ENCODE results near the gene PPFIBP1. TPM values are rescaled to one million over a fixed set of nuclear protein-coding genes. Genes with fewer than 3 reads are reported as not detected.
"Not testable (repeated sequence)": the region's sequence is repeated elsewhere in the genome, so short reads cannot be mapped to it uniquely, and the experiment has no call there.

Gene PPFIBP1
- polyA plus RNA-seq, 1 of the 3 experiments (the other 2 are of a cell fraction): 55.0 TPM

GRCh38 chr12:27627123-27627852 is 103.3 kb downstream of the PPFIBP1 start:
- Histone ChIP-seq H3K9ac (peak overlapping the region; percentile 54; the same call in 1 of the 2 replicates), H2AFZ (ENCODE audit: low read depth) (no peak overlapping the region), H3K27me3 (ENCODE audit: insufficient read depth) (no peaks in the 10 kb centered on the region), H3K79me2 (ENCODE audit: insufficient read depth) (peaks cover 90% of the 10 kb centered on the region), H3K9me3 (no peaks in the 10 kb centered on the region), H3K4me2 (peak overlapping the region; percentile 69), H4K20me1 (ENCODE audit: insufficient read depth) (no peaks in the 10 kb centered on the region), H3F3A (replicated peaks; ENCODE audit: insufficient read depth) (peaks cover 78% of the 10 kb centered on the region), H3K4me1 (ENCODE audit: control insufficient read depth in 1 of 2, insufficient read depth in 2 of 2, low read depth in 1 of 2, low read length in 1 of 2) (peaks cover 5 to 53% of the 10 kb centered on the region in 2 experiments; a peak in 3 of 4 replicates), H3K9me2 (no peaks in the 10 kb centered on the region), H3K4me3 (ENCODE audit: low read depth in 2 of 2, low read length in 1 of 2) (no peak overlapping the region), H3K27ac (ENCODE audit: low read depth in 2 of 2, low read length in 1 of 2) (peak overlapping the region; percentile 62 to 98; a peak in 3 of 4 replicates), H3K36me3 (replicated peaks in 1 of 2; ENCODE audit: control insufficient read depth in 1 of 2, insufficient read depth in 2 of 2, low read length in 1 of 2) (peaks cover 3 to 25% of the 10 kb centered on the region in 2 experiments)
- CTCF ChIA-PET: no interaction called here
- no peak for TF ChIP-seq USF1 (IDR thresholded peaks at IDR 0.05; ENCODE audit: borderline replicate concordance, low read depth)
- TF ChIP-seq NFIC (IDR thresholded peaks at IDR 0.05; ENCODE audit: borderline replicate concordance): peak; percentile 58; the same call in 1 of the 2 replicates
- TF ChIP-seq GABPA (IDR thresholded peaks at IDR 0.05; ENCODE audit: low read depth): no peak
- TF ChIP-seq RCOR1 (IDR thresholded peaks at IDR 0.05; ENCODE audit: low read length): no peak
- TF ChIP-seq MAX (IDR thresholded peaks at IDR 0.05; ENCODE audit: low read depth): 0 out of 2 replicates have a peak, but pooled peaks have one; percentile 34
- TF ChIP-seq RFX5 (IDR thresholded peaks at IDR 0.05; ENCODE audit: low read length): no peak
- peak; percentile 38; the same call in 1 of the 2 replicates for TF ChIP-seq FOSL2 (IDR thresholded peaks at IDR 0.05; ENCODE audit: borderline replicate concordance, low read depth)
- no peak for TF ChIP-seq FOXM1 (IDR thresholded peaks at IDR 0.05; ENCODE audit: low read depth)
- TF ChIP-seq FOXJ3 (CRISPR knock-in tag; IDR thresholded peaks at IDR 0.05): no peak
- no peak for TF ChIP-seq TEAD4 (IDR thresholded peaks at IDR 0.05; ENCODE audit: borderline replicate concordance, insufficient read depth)
- peak; percentile 76 for TF ChIP-seq MEF2A (IDR thresholded peaks at IDR 0.05; ENCODE audit: borderline replicate concordance, low read depth)
- TF ChIP-seq PBX3 (IDR thresholded peaks at IDR 0.05): peak; percentile 80
- peak; percentile 38; the same call in 1 of the 2 replicates for TF ChIP-seq TCF12 (IDR thresholded peaks at IDR 0.05)
- no peak for TF ChIP-seq IRF3 (IDR thresholded peaks at IDR 0.05; ENCODE audit: low read depth, low read length)
- TF ChIP-seq JUND (IDR thresholded peaks at IDR 0.05): peak; percentile 33; the same call in 1 of the 2 replicates
- 53% methylated on average over 7 of the region's 7 CpGs for WGBS (ENCODE audit: low lambda C conversion rate)
- no peak for DNase-seq
- POLR2A ChIA-PET: no interaction called here

- peaks cover 3 to 25% of the 10 kb centered on the region in 2 experiments for H3K36me3 ChIP-seq (replicated peaks in 1 of 2; ENCODE audit: control insufficient read depth in 1 of 2, insufficient read depth in 2 of 2, low read length in 1 of 2)
- H3K4me3 ChIP-seq (ENCODE audit: low read depth in 2 of 2, low read length in 1 of 2); H2AFZ ChIP-seq (ENCODE audit: low read depth); H3K9me3 ChIP-seq; DNase-seq; H3K27me3 ChIP-seq (ENCODE audit: insufficient read depth); H3K9me2 ChIP-seq; POLR2A ChIA-PET; H4K20me1 ChIP-seq (ENCODE audit: insufficient read depth); CTCF ChIA-PET: not testable (repeated sequence)
- peak overlapping the region; percentile 62 to 98; a peak in 3 of 4 replicates for H3K27ac ChIP-seq (ENCODE audit: low read depth in 2 of 2, low read length in 1 of 2)
- peaks cover 5 to 47% of the 10 kb centered on the region in 2 experiments; a peak in 3 of 4 replicates for H3K4me1 ChIP-seq (ENCODE audit: control insufficient read depth in 1 of 2, insufficient read depth in 2 of 2, low read depth in 1 of 2, low read length in 1 of 2)
- 74% methylated on average over 2 of the region's 2 CpGs for WGBS (ENCODE audit: low lambda C conversion rate)
- peaks cover 90% of the 10 kb centered on the region for H3K79me2 ChIP-seq (ENCODE audit: insufficient read depth)
- H3K9ac ChIP-seq: peak overlapping the region; percentile 54; the same call in 1 of the 2 replicates
- H3F3A ChIP-seq (replicated peaks; ENCODE audit: insufficient read depth): peaks cover 75% of the 10 kb centered on the region
- peak overlapping the region; percentile 69 for H3K4me2 ChIP-seq
Measured at GRCh38 chr12:27627853-27628469, 104.0 kb downstream of the PPFIBP1 start.

- POLR2A ChIA-PET; H3K9me2 ChIP-seq; H3K9me3 ChIP-seq; CTCF ChIA-PET; H2AFZ ChIP-seq (ENCODE audit: low read depth); DNase-seq; H3K27me3 ChIP-seq (ENCODE audit: insufficient read depth); H3K9ac ChIP-seq; H4K20me1 ChIP-seq (ENCODE audit: insufficient read depth); H3K4me2 ChIP-seq; H3K4me3 ChIP-seq (ENCODE audit: low read depth in 2 of 2, low read length in 1 of 2): not testable (repeated sequence)
- peaks cover 11 to 42% of the 10 kb centered on the region in 2 experiments for H3K36me3 ChIP-seq (replicated peaks in 1 of 2; ENCODE audit: control insufficient read depth in 1 of 2, insufficient read depth in 2 of 2, low read length in 1 of 2)
- H3K79me2 ChIP-seq (ENCODE audit: insufficient read depth): peaks cover 90% of the 10 kb centered on the region
- peaks cover 0 to 27% of the 10 kb centered on the region in 2 experiments; a peak in 1 of 4 replicates for H3K4me1 ChIP-seq (ENCODE audit: control insufficient read depth in 1 of 2, insufficient read depth in 2 of 2, low read depth in 1 of 2, low read length in 1 of 2)
- WGBS (ENCODE audit: low lambda C conversion rate): 88% methylated on average over 2 of the region's 2 CpGs
- peak overlapping the region in 1 of 2 experiments; percentile 98; a peak in 1 of 4 replicates for H3K27ac ChIP-seq (ENCODE audit: low read depth in 2 of 2, low read length in 1 of 2)
- H3F3A ChIP-seq (replicated peaks; ENCODE audit: insufficient read depth): peaks cover 61% of the 10 kb centered on the region
Measured at GRCh38 chr12:27630219-27630618, 106.2 kb downstream of the PPFIBP1 start.

Measured in SK-N-SH (cell line).